HG02763 (cell line): ENCODE data around the gene C1orf185.
"Not testable (repeated sequence)": the region's sequence is repeated elsewhere in the genome, so short reads cannot be mapped to it uniquely, and the experiment has no call there.

Experiments used
- ATAC-seq: cut with Tn5 transposase; IDR thresholded peaks from one replicate; pipeline ENCODE4 v1.9.1; 2021; ENCODE audit warnings: mild to moderate bottlenecking, moderate library complexity; ENCODE audit not compliant: unreplicated experiment

Gene C1orf185

GRCh38 chr1:51101976-51102375 lies at the start of gene C1orf185:
Gene C1orf185 (plus strand): TSS chr1:51102228. CDS start chr1:51102234, 6 bp downstream.
- ATAC-seq = no peak

- no peak for ATAC-seq
Measured at GRCh38 chr1:51058858-51059257, 43.2 kb upstream of the C1orf185 start.

- no peak for ATAC-seq
Measured at GRCh38 chr1:51061231-51061918, 40.7 kb upstream of the C1orf185 start.

- ATAC-seq = no peak
Measured at GRCh38 chr1:51063121-51063520, 38.9 kb upstream of the C1orf185 start.

GRCh38 chr1:51070011-51070410 lies 32.0 kb upstream of the C1orf185 start:
- ATAC-seq = no peak

- ATAC-seq = no peak
Measured at GRCh38 chr1:51070640-51071039, 31.4 kb upstream of the C1orf185 start.

- no peak for ATAC-seq
Measured at GRCh38 chr1:51071291-51072042, 30.6 kb upstream of the C1orf185 start.

GRCh38 chr1:51072043-51072439 lies 30.0 kb upstream of the C1orf185 start:
- no peak for ATAC-seq

GRCh38 chr1:51072651-51073050 lies 29.4 kb upstream of the C1orf185 start:
- no peak for ATAC-seq

GRCh38 chr1:51073456-51073855 lies 28.6 kb upstream of the C1orf185 start:
- no peak for ATAC-seq

GRCh38 chr1:51086496-51087271 lies 15.3 kb upstream of the C1orf185 start:
- ATAC-seq = no peak

- ATAC-seq = no peak
Measured at GRCh38 chr1:51088474-51088873, 13.6 kb upstream of the C1orf185 start.

- ATAC-seq = no peak
Measured at GRCh38 chr1:51093581-51093980, 8.4 kb upstream of the C1orf185 start.

GRCh38 chr1:51097171-51097570 lies 4.9 kb upstream of the C1orf185 start:
- ATAC-seq = no peak

GRCh38 chr1:51100264-51100880 lies 1.7 kb upstream of the C1orf185 start:
- no peak for ATAC-seq

- no peak for ATAC-seq
Measured at GRCh38 chr1:51114137-51114536, 12.1 kb downstream of the C1orf185 start.

- no peak for ATAC-seq
Measured at GRCh38 chr1:51115714-51116404, 13.8 kb downstream of the C1orf185 start.

- ATAC-seq = no peak
Measured at GRCh38 chr1:51119331-51119730, 17.3 kb downstream of the C1orf185 start.

GRCh38 chr1:51120629-51121028 lies 18.6 kb downstream of the C1orf185 start:
- ATAC-seq = no peak

GRCh38 chr1:51127152-51127551 lies 25.1 kb downstream of the C1orf185 start:
- ATAC-seq = not testable (repeated sequence)

- no peak for ATAC-seq
Measured at GRCh38 chr1:51131185-51131584, 29.2 kb downstream of the C1orf185 start.
